ENCODE results near the gene BRIX1.

BRIX1 gene

GRCh38 chr5:34923694-34924461 lies 8.4 kb downstream of the BRIX1 start:
- TF ChIP-seq CTCF (IDR thresholded peaks at IDR 0.05; ENCODE audit: borderline replicate concordance, insufficient read depth, low read depth, low read length), result no peak
- H3K4me3 ChIP-seq (ENCODE audit: low read depth, low read length), result no peak overlapping the region

- H3K4me3 ChIP-seq (ENCODE audit: low read depth, low read length), result no peak overlapping the region
- no peak for TF ChIP-seq CTCF (IDR thresholded peaks at IDR 0.05; ENCODE audit: borderline replicate concordance, insufficient read depth, low read depth, low read length)
These were observed 8.9 kb downstream of the BRIX1 start for GRCh38 chr5:34924462-34924765.

GRCh38 chr5:34926318-34926888 lies 10.9 kb downstream of the BRIX1 start:
- no peak overlapping the region for H3K4me3 ChIP-seq (ENCODE audit: low read depth, low read length)
- no peak for TF ChIP-seq CTCF (IDR thresholded peaks at IDR 0.05; ENCODE audit: borderline replicate concordance, insufficient read depth, low read depth, low read length)

- TF ChIP-seq CTCF (IDR thresholded peaks at IDR 0.05; ENCODE audit: borderline replicate concordance, insufficient read depth, low read depth, low read length), result no peak
- H3K4me3 ChIP-seq (ENCODE audit: low read depth, low read length), result no peak overlapping the region
These were observed 12.3 kb downstream of the BRIX1 start for GRCh38 chr5:34927785-34928184.

GRCh38 chr5:34928267-34928666 lies 12.8 kb downstream of the BRIX1 start:
- H3K4me3 ChIP-seq (ENCODE audit: low read depth, low read length), result no peak overlapping the region
- TF ChIP-seq CTCF (IDR thresholded peaks at IDR 0.05; ENCODE audit: borderline replicate concordance, insufficient read depth, low read depth, low read length), result no peak

GRCh38 chr5:34929134-34929719 lies 13.7 kb downstream of the BRIX1 start, which contains the start of gene DNAJC21:
TSS of gene DNAJC21 (plus strand) at chr5:34929559. CDS start at chr5:34929820, 261 bp downstream.
- no peak for TF ChIP-seq CTCF (IDR thresholded peaks at IDR 0.05; ENCODE audit: borderline replicate concordance, insufficient read depth, low read depth, low read length)

More at GRCh38 chr5:34929134-34929719, 13.7 kb downstream of the BRIX1 start, which contains the start of gene DNAJC21:
- peak within 1 kb of the TSS; percentile 96 for H3K4me3 ChIP-seq (ENCODE audit: low read depth, low read length)
